COLO668 (cell line): Measurements from ENCODE around the gene RETREG3.
A peak's percentile ranks its signal among the peaks of the same experiment; 100 is the strongest.

Experiments
- DNase-seq: peaks from one replicate; lab custom pipeline; 2025; ENCODE audit not compliant: unreplicated experiment; lab: John Stamatoyannopoulos, UW

RETREG3 gene

DNA sequence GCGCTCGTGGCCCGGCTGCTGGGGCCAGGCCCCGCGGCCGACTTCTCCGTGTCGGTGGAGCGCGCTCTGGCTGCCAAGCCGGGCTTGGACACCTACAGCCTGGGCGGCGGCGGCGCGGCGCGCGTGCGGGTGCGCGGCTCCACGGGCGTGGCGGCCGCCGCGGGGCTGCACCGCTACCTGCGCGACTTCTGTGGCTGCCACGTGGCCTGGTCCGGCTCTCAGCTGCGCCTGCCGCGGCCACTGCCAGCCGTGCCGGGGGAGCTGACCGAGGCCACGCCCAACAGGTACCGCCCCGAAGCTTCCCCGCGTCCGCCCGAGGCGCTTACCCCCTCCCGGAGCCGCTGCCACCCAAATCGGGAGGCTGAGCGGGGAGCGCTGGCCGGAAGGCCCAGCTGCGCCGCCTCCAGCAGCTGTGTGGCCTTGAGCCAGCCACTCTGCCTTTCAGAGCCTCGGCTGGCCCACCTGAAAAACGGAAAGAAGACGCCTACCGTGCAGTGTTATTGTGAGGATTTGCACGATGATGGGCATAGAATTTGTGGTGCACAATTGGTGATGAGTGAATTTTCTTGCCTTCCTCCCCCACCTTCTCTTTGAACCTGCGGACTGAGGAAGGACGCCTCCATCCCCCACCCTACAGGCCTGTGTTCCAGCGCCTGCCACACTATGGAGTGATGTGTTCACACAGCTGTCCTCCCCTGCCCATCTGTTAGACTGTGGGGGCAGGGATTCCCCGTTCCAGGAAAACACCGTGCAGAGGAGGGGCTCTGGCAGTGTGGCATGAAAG is 72.6 kb downstream of the RETREG3 start:
- peak; percentile 90 for DNase-seq

- peak; percentile 92 for DNase-seq
These were observed 73.2 kb downstream of the RETREG3 start, which contains the start of gene NAGLU for GRCh38 chr17:42536048-42536371. TSS of gene NAGLU (plus strand) at chr17:42536241. CDS start at chr17:42536273, 32 bp downstream.

DNA sequence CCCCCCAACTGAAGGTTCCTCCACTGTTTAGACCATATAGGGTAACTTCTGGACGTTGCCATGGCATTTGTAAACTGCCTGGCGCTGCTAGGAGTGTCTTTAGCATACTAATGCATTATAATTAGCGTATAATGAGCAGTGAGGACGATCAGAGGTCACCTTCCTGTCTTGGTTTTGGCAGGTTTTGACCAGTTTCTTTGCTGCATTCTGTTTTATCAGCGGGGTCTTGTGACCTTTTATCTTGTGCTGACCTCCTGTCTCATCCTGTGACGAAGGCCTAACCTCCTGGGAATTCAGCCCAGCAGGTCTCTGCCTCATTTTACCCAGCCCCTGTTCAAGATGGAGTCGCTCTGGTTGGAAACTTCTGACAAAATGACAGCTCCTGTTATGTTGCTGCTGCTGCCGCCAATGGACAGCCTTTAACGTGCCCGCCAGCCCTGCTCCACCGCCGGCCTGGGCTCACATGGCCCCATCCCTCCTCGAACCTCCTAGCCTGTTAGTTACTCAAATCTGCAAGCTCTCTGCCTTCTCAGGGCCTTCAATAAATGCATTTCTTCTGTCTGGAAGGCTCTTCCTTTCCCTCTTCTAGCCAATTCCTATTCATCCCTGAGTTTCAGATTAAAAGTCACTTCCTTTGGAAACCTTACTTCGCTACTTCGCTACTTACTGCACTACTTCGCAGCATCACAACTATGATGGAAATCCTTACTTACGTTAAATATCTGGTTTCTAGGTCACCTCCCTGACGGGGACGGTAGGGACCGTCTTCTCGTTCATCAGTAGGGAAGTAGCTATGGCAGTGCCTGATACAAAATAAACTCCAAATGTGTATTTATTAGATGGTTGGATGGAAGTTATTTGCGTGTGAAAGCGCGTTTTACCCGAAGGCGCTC is 73.8 kb downstream of the RETREG3 start:
- peak; percentile 5 for DNase-seq

DNA sequence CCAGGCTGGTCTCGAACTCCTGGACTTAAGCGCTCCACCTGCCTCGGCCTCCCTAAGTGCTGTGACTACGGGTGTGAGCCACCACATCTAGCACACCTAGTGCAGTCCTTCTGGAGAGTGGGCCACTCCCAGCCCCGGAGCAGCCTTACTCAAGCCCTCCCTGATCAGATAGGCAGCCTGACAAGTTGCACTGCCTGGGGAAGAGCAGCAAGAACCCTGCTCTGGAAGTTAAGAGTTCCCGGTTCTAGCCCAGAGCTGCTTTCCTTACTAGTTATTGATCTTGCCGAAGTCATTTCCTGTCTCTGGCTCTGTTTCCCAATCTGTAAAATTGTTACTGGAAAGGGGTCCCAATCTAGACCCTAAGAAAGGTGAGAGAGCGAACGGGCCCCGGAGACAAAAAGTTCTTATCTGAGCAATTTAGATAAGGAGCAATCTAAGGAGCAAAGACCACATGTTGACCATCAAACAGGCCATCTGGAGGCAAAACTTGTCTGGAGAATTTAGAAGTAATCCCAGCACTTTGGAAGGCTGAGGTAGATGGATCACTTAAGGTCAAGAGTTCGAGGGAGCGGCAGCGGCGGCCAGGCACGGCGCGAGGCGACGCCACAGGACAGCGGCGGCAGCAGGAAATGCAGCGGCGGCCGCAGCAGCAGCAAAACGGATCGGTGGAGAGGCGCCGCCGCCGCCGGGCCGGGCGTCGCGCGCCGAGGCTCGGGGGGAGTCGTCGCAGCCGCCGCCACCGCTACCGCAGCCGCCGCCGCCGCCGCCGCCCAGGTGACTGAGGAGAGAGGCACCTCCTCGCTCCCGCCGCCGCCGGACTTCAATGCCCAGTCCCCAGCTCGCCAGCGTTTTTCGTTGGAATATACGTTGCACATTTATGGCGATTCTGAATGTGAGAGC is 77.5 kb downstream of the RETREG3 start:
- peak; percentile 69 for DNase-seq

DNA sequence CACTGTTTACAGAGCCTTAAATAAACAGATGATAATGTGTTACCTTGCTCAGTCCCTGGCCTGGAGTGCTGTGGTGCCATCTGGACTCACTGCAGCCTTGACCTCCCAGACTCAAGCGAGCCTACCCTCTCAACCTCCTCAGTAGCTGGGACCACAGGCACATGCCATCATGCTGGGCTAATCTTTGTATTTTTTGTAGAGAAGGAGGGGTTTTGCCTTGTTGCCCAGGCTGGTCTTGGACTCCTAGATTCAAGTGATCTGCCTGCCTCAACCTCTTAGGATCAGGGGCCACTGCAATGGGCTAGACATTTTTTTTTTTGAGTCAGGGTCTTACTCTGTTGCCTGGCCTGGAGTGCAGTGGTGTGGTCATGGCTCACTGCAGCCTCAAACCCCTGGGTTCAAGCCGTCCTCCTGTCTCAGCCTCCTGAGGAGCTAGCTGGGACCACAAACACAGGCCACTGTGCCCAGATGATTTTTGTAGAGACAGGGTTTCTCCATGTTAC is 78.2 kb downstream of the RETREG3 start:
- DNase-seq = peak; percentile 33
